RCC 7860 (cell line): Measurements from ENCODE around the gene OR5I1.
"Not testable (repeated sequence)": the region's sequence is repeated elsewhere in the genome, so short reads cannot be mapped to it uniquely, and the experiment has no call there.

Experiments used
- DNase-seq: peaks from one replicate; pipeline ENCODE4 v3.0.0-alpha.2; 2015; ENCODE audit warnings: low spot score
- FAIRE-seq: peaks from 2 replicates; lab custom pipeline; 2012; peaks lifted over from hg19 to GRCh38; lab: Jason Lieb, UNC

Gene OR5I1

GRCh38 chr11:55936300-55936699 is at the start of gene OR5I1:
Gene OR5I1, minus strand, starts transcription at chr11:55936400. Its CDS starts 0 bp downstream, at chr11:55936400.
- no peak for FAIRE-seq
- no peak for DNase-seq

- DNase-seq (no peak), FAIRE-seq (no peak)
Observed at GRCh38 chr11:55970935-55971334, 34.7 kb upstream of the OR5I1 start.

- FAIRE-seq, result no peak
- DNase-seq, result no peak
Observed at GRCh38 chr11:55969845-55970244, 33.6 kb upstream of the OR5I1 start, which contains the start of gene OR10AG1. Gene OR10AG1, minus strand, starts transcription at chr11:55969945. Its CDS starts 38 bp downstream, at chr11:55969907.

- FAIRE-seq (no peak), DNase-seq (no peak)
Observed at GRCh38 chr11:55967914-55968313, 31.7 kb upstream of the OR5I1 start.

GRCh38 chr11:55966391-55966790 is 30.2 kb upstream of the OR5I1 start:
- DNase-seq (no peak), FAIRE-seq (no peak)

- no peak for FAIRE-seq
- no peak for DNase-seq
Observed at GRCh38 chr11:55956521-55956920, 20.3 kb upstream of the OR5I1 start.

- FAIRE-seq (no peak), DNase-seq (no peak)
Observed at GRCh38 chr11:55949330-55949729, 13.1 kb upstream of the OR5I1 start.

- FAIRE-seq (no peak), DNase-seq (peak; percentile 11)
Observed at GRCh38 chr11:55942785-55943392, 6.7 kb upstream of the OR5I1 start.

GRCh38 chr11:55920537-55920936 is 15.7 kb downstream of the OR5I1 start:
- FAIRE-seq (no peak), DNase-seq (no peak)

GRCh38 chr11:55914482-55914881 is 21.7 kb downstream of the OR5I1 start, which contains the start of gene OR5W2:
Gene OR5W2, minus strand, starts transcription at chr11:55914582. Its CDS starts 0 bp downstream, at chr11:55914582.
- no peak for DNase-seq

GRCh38 chr11:55902308-55902707 is 33.9 kb downstream of the OR5I1 start:
- no peak for DNase-seq
- no peak for FAIRE-seq

More at GRCh38 chr11:55914482-55914881, 21.7 kb downstream of the OR5I1 start, which contains the start of gene OR5W2:
- FAIRE-seq, result no peak

- FAIRE-seq (no peak), DNase-seq (no peak)
Observed at GRCh38 chr11:55895216-55895615, 41.0 kb downstream of the OR5I1 start.

GRCh38 chr11:55885481-55885880 is 50.7 kb downstream of the OR5I1 start:
- not testable (repeated sequence) for FAIRE-seq, DNase-seq
